Activated effector memory CD4-positive, alpha-beta T cell treated with anti-CD3 and anti-CD28 coated beads, Interleukin-2, amount 50 U/mL, for 16 hours (primary cell): Measurements from ENCODE around the gene GAA.
A peak's percentile ranks its signal among the peaks of the same experiment; 100 is the strongest.

ENCODE experiments used
- DNase-seq: peaks from one replicate; pipeline ENCODE4 v3.0.0-alpha.2; 2020

Gene GAA

DNA sequence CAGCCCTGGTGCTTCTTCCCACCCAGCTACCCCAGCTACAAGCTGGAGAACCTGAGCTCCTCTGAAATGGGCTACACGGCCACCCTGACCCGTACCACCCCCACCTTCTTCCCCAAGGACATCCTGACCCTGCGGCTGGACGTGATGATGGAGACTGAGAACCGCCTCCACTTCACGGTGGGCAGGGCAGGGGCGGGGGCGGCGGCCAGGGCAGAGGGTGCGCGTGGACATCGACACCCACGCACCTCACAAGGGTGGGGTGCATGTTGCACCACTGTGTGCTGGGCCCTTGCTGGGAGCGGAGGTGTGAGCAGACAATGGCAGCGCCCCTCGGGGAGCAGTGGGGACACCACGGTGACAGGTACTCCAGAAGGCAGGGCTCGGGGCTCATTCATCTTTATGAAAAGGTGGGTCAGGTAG lies 3.6 kb downstream of the GAA start:
- DNase-seq, result no peak

DNA sequence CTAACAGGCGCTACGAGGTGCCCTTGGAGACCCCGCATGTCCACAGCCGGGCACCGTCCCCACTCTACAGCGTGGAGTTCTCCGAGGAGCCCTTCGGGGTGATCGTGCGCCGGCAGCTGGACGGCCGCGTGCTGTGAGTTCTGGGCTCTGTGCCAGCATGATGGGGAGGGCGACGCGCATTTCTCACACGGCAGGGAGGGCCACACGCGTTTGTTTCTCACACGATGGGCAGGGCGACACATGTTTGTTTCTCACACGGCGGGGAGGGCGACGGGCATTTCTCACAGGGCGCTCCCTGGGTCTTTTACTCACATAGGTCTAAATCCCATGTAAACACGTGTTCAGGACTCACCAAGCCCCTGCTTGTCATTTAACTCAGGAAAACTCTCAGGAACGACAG lies 4.4 kb downstream of the GAA start:
- DNase-seq, result no peak

DNA sequence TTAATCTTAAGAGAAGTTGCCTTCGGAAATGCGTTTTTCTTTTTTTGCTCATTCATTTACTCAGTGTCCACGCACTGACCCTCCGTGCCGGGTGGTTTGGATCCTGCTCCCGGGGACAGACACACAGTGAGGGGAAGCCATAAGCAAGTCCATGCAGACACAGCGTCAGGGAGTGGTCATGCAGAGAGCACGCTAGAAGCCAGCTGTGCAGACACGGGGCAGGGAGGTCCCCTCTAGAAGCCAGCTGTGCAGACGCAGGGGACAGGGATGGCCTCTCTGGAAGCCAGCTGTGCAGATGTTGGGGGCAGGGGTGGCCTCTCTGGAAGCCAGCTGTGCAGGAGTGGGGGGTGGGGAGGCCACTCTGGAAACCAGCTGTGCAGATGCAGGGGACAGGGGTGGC lies 4.8 kb downstream of the GAA start:
- DNase-seq, result peak; percentile 50

GRCh38 chr17:80106751-80107150 lies 5.4 kb downstream of the GAA start:
- DNase-seq, result peak; percentile 25

GRCh38 chr17:80107231-80108021 lies 6.0 kb downstream of the GAA start:
- DNase-seq, result peak; percentile 59

- peak; percentile 54 for DNase-seq
These were observed 6.9 kb downstream of the GAA start for GRCh38 chr17:80108036-80108971.

GRCh38 chr17:80109066-80109660 lies 7.8 kb downstream of the GAA start:
- peak; percentile 33 for DNase-seq

- DNase-seq, result peak; percentile 54
These were observed 8.5 kb downstream of the GAA start for GRCh38 chr17:80109713-80110446.

- peak; percentile 39 for DNase-seq
These were observed 9.0 kb downstream of the GAA start for GRCh38 chr17:80110447-80110812.

GRCh38 chr17:80110927-80111701 lies 9.7 kb downstream of the GAA start:
- DNase-seq, result peak; percentile 62

- peak; percentile 52 for DNase-seq
These were observed 10.5 kb downstream of the GAA start for GRCh38 chr17:80111702-80112470.

GRCh38 chr17:80112471-80113032 lies 11.2 kb downstream of the GAA start:
- DNase-seq, result peak; percentile 53

- DNase-seq, result peak; percentile 38
These were observed 11.7 kb downstream of the GAA start for GRCh38 chr17:80113033-80113484.

DNA sequence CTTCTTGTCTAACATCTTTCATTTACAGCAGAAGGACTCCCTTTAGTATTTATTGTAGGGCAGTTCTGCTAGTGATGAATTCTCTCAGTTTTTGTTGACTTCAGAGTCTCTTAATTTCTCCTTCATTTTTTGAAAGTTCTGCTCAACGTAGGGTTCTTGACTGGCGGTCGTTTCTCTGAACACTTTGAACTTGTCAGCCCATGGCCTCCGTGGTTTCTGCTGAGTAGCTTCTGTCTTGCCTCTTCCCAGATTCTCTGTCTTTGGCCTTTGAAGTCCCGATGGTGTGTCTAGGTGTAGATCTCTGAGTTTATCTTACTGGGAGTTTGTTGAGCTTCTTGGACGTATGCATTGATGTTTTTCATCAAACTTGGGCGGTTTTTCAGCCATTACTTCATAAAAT lies 13.4 kb downstream of the GAA start:
- no peak for DNase-seq

DNA sequence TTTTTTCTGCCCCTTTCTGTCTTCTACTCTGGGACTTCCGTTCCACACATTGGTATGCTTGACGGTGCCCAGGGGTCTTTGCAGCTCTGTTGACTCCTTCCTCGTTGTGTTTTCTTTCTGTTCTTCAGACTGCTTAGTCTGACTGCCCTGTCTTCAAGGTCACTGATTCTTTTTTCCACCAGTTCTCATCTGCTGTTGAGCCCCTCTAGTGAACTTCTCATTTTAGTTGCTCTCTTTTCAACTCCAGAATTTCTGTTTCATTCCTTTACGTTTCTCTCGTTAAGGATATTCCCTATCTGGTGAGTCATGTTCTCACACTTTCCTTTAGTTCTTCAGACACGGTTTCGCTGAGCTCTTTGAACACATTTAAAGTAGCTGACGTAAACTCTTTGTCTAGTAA lies 13.8 kb downstream of the GAA start:
- DNase-seq, result no peak

- DNase-seq, result peak; percentile 47
These were observed 15.0 kb downstream of the GAA start for GRCh38 chr17:80116276-80116920.

GRCh38 chr17:80116921-80117380 lies 15.6 kb downstream of the GAA start:
- DNase-seq, result peak; percentile 46

DNA sequence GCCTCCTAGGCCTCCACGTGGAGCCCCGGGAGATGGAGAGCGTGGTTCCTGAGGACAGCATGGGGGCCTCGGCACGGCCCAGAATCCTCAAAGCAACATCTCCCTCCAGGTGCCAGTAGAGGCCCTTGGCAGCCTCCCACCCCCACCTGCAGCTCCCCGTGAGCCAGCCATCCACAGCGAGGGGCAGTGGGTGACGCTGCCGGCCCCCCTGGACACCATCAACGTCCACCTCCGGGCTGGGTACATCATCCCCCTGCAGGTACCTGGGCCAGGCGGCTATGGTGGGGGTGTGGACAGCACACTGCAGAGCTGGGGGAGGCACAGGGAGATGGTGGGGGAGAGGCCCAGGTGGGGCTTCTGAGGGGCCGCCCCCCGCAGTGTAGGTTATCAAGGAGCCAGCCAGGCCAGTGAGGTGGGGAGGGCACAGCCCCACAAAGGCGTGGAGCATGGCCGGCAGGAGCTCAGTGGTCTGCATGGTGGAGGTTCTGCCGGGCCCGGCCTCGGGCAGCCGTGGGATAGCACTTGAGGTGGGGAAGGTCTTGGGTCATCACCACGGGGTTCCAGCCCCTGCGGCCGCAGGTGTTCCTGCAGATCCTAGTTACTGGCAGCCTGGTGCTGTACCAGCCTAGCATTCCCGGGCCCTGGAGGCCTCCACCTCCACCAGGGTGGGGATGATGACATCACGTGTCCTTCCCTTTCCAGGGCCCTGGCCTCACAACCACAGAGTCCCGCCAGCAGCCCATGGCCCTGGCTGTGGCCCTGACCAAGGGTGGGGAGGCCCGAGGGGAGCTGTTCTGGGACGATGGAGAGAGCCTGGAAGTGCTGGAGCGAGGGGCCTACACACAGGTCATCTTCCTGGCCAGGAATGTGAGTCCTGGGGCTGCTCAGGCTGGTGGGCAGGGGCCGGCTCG lies 16.4 kb downstream of the GAA start:
- peak; percentile 55 for DNase-seq
